Left kidney (tissue), 2 donors: Measurements from ENCODE around the gene SNAPIN. TPM values are rescaled to one million over a fixed set of nuclear protein-coding genes. Genes with fewer than 3 reads are reported as not detected.

ENCODE experiments used
- DNase-seq: peaks from one replicate; pipeline ENCODE4 v3.0.0-alpha.2; 2013
- polyA plus RNA-seq: library from polyadenylated mRNA; unstranded; fragments of 120-200 nt; gene quantifications from one replicate; pipeline ENCODE4 v1.2.1, GENCODE V29; 2013; ENCODE audit not compliant: insufficient read length

SNAPIN gene
- polyA plus RNA-seq, 1 donor = 52.0 TPM

GRCh38 chr1:153711026-153711425 lies 52.5 kb downstream of the SNAPIN start:
- no peak for DNase-seq

Other genes with a start within 250 kb of the SNAPIN start
- not detected for gene S100A7A, start 242.2 kb upstream of the SNAPIN start, polyA plus RNA-seq
- 0.43 TPM for gene S100A7, start 198.1 kb upstream of the SNAPIN start, polyA plus RNA-seq
- gene S100A6, start 122.7 kb upstream of the SNAPIN start, polyA plus RNA-seq = 182 TPM
- gene S100A5, start 117.8 kb upstream of the SNAPIN start, polyA plus RNA-seq = 1.3 TPM
- gene S100A4, start 112.9 kb upstream of the SNAPIN start, polyA plus RNA-seq = 29.0 TPM
- gene S100A3, start 109.4 kb upstream of the SNAPIN start, polyA plus RNA-seq = 0.25 TPM
- 3.9 TPM for gene S100A2, start 92.9 kb upstream of the SNAPIN start, polyA plus RNA-seq
- gene S100A16, start 45.6 kb upstream of the SNAPIN start, polyA plus RNA-seq = 87.2 TPM
- gene S100A14, start 42.4 kb upstream of the SNAPIN start, polyA plus RNA-seq = 16.8 TPM
- 120 TPM for gene S100A13, start 31.2 kb upstream of the SNAPIN start, polyA plus RNA-seq
- gene S100A1, start 30.3 kb upstream of the SNAPIN start, polyA plus RNA-seq = 18.5 TPM
- gene CHTOP, start 24.6 kb upstream of the SNAPIN start, polyA plus RNA-seq = 149 TPM
- gene ILF2, start 12.3 kb downstream of the SNAPIN start, polyA plus RNA-seq = 316 TPM
- gene NPR1, start 20.0 kb downstream of the SNAPIN start, polyA plus RNA-seq = 61.2 TPM
- gene INTS3, start 69.3 kb downstream of the SNAPIN start, polyA plus RNA-seq = 142 TPM
- 40.7 TPM for gene SLC27A3, start 116.7 kb downstream of the SNAPIN start, polyA plus RNA-seq